Liver (tissue), 3 donors: ENCODE measurements around the gene CHP2.

Experiments
- EGR1 ChIP-seq, 2 donors: IDR thresholded peaks; 2 replicates each; pipeline ENCODE4 v1.6.1; 2016 to 2018; ENCODE audit warnings: antibody characterized with exemption in 2 of 2, low read depth in 2 of 2
- FOXA1 ChIP-seq: IDR thresholded peaks from 2 replicates; pipeline ENCODE4 v1.6.1; 2016; ENCODE audit warnings: antibody characterized with exemption
- GABPA ChIP-seq, 2 donors: IDR thresholded peaks in 1 of 2; conservative IDR thresholded peaks in 1 of 2; 2 replicates each; pipeline ENCODE4 v1.6.1; 2016; ENCODE audit warnings: antibody characterized with exemption in 2 of 2, mild to moderate bottlenecking in 1 of 2, moderate library complexity in 1 of 2
- JUND ChIP-seq, 2 donors: IDR thresholded peaks; 2 replicates each; pipeline ENCODE4 v1.6.1; 2016; ENCODE audit warnings: antibody characterized with exemption in 2 of 2
- RAD21 ChIP-seq, 2 donors: IDR thresholded peaks; 2 replicates each; pipeline ENCODE4 v1.6.1; 2016; ENCODE audit warnings: antibody characterized with exemption in 2 of 2, mild to moderate bottlenecking in 2 of 2
- RXRA ChIP-seq, 2 donors: IDR thresholded peaks; 2 replicates each; pipeline ENCODE4 v1.6.1; 2017 to 2018; ENCODE audit warnings: antibody characterized with exemption in 2 of 2, mild to moderate bottlenecking in 1 of 2
- TAF1 ChIP-seq: conservative IDR thresholded peaks from 2 replicates; pipeline ENCODE4 v1.6.1; 2016; ENCODE audit warnings: antibody characterized with exemption, mild to moderate bottlenecking
- YY1 ChIP-seq: IDR thresholded peaks from 2 replicates; pipeline ENCODE4 v1.6.1; 2016; ENCODE audit warnings: antibody characterized with exemption, mild to moderate bottlenecking
- TF ChIP-seq, protein P1 (sequence below): fragments of 150-350 bp; IDR thresholded peaks from 2 replicates; pipeline ENCODE4 v1.5.1; 2017; ENCODE audit warnings: improper control_type of control experiment, low read depth, low read length; ENCODE audit not compliant: missing input control
- TF ChIP-seq, protein P2 (sequence below): IDR thresholded peaks from 2 replicates; pipeline ENCODE4 v1.6.1; 2016; ENCODE audit warnings: antibody characterized with exemption, mild to moderate bottlenecking
- TF ChIP-seq, protein P3 (sequence below): IDR thresholded peaks from 2 replicates; pipeline ENCODE4 v1.6.1; 2016; ENCODE audit warnings: antibody characterized with exemption
- TF ChIP-seq, protein P4 (sequence below): IDR thresholded peaks from 2 replicates; pipeline ENCODE4 v1.6.1; 2016; ENCODE audit warnings: antibody characterized with exemption
- donor health status: healthy.
- donor health status: healthy.

DNA sequence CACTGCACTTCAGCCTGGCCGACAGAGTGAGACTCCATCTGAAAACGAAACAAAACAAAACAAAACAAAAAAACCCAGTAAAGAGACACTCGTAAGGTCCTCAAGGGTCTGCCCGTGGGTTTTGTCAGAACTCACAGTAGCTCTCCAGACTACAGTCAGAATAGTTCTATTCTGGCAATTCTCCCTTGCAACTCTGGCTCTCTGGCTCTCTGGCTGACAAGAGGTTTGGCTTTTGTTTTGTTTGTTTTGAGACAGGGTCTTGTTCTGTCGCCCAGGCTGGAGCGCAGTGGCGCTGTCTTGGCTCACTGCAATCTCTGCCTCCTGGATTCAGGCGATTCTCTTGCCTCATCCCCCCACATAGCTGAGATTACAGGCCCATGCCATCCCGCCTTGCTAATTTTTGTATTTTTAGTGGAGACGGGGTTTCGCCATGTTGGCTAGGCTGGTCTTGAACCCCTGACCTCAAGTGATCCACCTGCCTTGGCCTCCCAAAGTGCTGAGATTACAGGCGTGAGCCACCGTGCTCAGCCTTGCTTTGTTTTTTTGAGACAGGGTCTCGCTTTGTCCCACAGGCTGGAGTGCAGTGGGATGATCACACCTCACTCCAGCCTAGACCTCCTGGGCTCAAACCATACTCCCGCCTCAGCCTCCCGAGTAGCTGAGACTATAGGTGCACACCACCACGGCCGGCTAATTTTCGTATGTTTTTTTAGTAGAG is 20.5 kb upstream of the CHP2 start:
- TF ChIP-seq GABPA (IDR thresholded peaks at IDR 0.05 in 1 of 2, conservative IDR thresholded peaks at IDR 0.05 in 1 of 2) (no peak), RAD21 (IDR thresholded peaks at IDR 0.05) (no peak), JUND (IDR thresholded peaks at IDR 0.05) (no peak), RXRA (IDR thresholded peaks at IDR 0.05) (no peak), YY1 (no peak), EGR1 (IDR thresholded peaks at IDR 0.05; ENCODE audit: low read depth in 2 of 2) (no peak), TAF1 (no peak), FOXA1 (no peak)
- TF ChIP-seq, protein P1, sequence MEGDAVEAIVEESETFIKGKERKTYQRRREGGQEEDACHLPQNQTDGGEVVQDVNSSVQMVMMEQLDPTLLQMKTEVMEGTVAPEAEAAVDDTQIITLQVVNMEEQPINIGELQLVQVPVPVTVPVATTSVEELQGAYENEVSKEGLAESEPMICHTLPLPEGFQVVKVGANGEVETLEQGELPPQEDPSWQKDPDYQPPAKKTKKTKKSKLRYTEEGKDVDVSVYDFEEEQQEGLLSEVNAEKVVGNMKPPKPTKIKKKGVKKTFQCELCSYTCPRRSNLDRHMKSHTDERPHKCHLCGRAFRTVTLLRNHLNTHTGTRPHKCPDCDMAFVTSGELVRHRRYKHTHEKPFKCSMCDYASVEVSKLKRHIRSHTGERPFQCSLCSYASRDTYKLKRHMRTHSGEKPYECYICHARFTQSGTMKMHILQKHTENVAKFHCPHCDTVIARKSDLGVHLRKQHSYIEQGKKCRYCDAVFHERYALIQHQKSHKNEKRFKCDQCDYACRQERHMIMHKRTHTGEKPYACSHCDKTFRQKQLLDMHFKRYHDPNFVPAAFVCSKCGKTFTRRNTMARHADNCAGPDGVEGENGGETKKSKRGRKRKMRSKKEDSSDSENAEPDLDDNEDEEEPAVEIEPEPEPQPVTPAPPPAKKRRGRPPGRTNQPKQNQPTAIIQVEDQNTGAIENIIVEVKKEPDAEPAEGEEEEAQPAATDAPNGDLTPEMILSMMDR, result no peak
- TF ChIP-seq, protein P2, sequence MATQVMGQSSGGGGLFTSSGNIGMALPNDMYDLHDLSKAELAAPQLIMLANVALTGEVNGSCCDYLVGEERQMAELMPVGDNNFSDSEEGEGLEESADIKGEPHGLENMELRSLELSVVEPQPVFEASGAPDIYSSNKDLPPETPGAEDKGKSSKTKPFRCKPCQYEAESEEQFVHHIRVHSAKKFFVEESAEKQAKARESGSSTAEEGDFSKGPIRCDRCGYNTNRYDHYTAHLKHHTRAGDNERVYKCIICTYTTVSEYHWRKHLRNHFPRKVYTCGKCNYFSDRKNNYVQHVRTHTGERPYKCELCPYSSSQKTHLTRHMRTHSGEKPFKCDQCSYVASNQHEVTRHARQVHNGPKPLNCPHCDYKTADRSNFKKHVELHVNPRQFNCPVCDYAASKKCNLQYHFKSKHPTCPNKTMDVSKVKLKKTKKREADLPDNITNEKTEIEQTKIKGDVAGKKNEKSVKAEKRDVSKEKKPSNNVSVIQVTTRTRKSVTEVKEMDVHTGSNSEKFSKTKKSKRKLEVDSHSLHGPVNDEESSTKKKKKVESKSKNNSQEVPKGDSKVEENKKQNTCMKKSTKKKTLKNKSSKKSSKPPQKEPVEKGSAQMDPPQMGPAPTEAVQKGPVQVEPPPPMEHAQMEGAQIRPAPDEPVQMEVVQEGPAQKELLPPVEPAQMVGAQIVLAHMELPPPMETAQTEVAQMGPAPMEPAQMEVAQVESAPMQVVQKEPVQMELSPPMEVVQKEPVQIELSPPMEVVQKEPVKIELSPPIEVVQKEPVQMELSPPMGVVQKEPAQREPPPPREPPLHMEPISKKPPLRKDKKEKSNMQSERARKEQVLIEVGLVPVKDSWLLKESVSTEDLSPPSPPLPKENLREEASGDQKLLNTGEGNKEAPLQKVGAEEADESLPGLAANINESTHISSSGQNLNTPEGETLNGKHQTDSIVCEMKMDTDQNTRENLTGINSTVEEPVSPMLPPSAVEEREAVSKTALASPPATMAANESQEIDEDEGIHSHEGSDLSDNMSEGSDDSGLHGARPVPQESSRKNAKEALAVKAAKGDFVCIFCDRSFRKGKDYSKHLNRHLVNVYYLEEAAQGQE, result no peak
- TF ChIP-seq, protein P3, sequence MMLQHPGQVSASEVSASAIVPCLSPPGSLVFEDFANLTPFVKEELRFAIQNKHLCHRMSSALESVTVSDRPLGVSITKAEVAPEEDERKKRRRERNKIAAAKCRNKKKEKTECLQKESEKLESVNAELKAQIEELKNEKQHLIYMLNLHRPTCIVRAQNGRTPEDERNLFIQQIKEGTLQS, result no peak
- TF ChIP-seq, protein P4, sequence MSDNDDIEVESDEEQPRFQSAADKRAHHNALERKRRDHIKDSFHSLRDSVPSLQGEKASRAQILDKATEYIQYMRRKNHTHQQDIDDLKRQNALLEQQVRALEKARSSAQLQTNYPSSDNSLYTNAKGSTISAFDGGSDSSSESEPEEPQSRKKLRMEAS, result no peak
